ENCODE data around the gene ZNF668. TPM values are rescaled to one million over a fixed set of nuclear protein-coding genes. Genes with fewer than 3 reads are reported as not detected.

Gene ZNF668
- polyA plus RNA-seq, 2 of the 4 experiments (the other 2 are of a cell fraction) = 4.7 to 10.7 TPM

- ChIA-PET CTCF (interaction anchor here (1.4 to 6.5 kb wide), 2 partner anchors 49 to 76 kb away, joined by 3 to 49 read pairs; partner anchors contain the start of genes HSD3B7 and SETD1A), POLR2A (interaction anchor here (1.4 to 1.9 kb wide), 5 partner anchors 35 to 108 kb away, joined by 3 to 19 read pairs (median 4); partner anchors contain the start of genes ZNF646 and ZNF668)
- TF ChIP-seq MYC (IDR thresholded peaks at IDR 0.05; ENCODE audit: borderline replicate concordance, low read length) (0 out of 2 replicates have a peak, but pooled peaks have one; percentile 18), JUNB (IDR thresholded peaks at IDR 0.05) (no peak), POLR2AphosphoS2 (conservative IDR thresholded peaks at IDR 0.05; ENCODE audit: low read length) (no peak)
- Histone ChIP-seq H3K4me3 (peak overlapping the region; percentile 72), H3K9me3 (no peaks in the 10 kb centered on the region), H3K27ac (peak overlapping the region; percentile 85 to 95), H3K4me2 (peak overlapping the region; percentile 83), H3K4me1 (peaks cover 8% of the 10 kb centered on the region; the same call in 1 of the 3 replicates)
- ATAC-seq (peak; percentile 80 to 87), DNase-seq (ENCODE audit: low read depth in 1 of 2, low spot score in 1 of 2) (peak; percentile 82 to 97), FAIRE-seq (no peak)
- WGBS (ENCODE audit: missing lambda C conversion rate) = 4% methylated on average over 37 of the region's 47 CpGs
Observed at GRCh38 chr16:31033709-31034492, 40.1 kb downstream of the ZNF668 start.

GRCh38 chr16:31032736-31033708, 41.0 kb downstream of the ZNF668 start, which contains the start of gene STX4:
Gene STX4, plus strand, starts transcription at chr16:31033558. Its CDS starts 248 bp downstream, at chr16:31033806.
- ATAC-seq (peak; percentile 89 to 90), FAIRE-seq (no peak), DNase-seq (ENCODE audit: low read depth in 1 of 2, low spot score in 1 of 2) (peak; percentile 91 to 97)
- WGBS (ENCODE audit: missing lambda C conversion rate) = 8% methylated on average over 37 of the region's 75 CpGs
- H3K9me3 ChIP-seq = no peaks in the 10 kb centered on the region
- ChIA-PET CTCF (interaction anchor here (3.1 to 6.5 kb wide), 2 partner anchors 47 to 48 kb away, joined by 18 to 49 read pairs; partner anchors contain the start of gene HSD3B7), POLR2A (interaction anchor here (1.5 to 1.9 kb wide), 4 partner anchors 34 to 109 kb away, joined by 3 to 19 read pairs (median 6); partner anchors contain the start of genes ZNF646 and ZNF668)
- H3K4me2 ChIP-seq = peak within 1 kb of the TSS; percentile 83
- peaks cover 8% of the 10 kb centered on the region; the same call in 1 of the 3 replicates for H3K4me1 ChIP-seq
- peak within 1 kb of the TSS; percentile 85 to 95 for H3K27ac ChIP-seq
- peak within 1 kb of the TSS; percentile 72 for H3K4me3 ChIP-seq
- TF ChIP-seq TFCP2L1 (CRISPR knock-in tag; IDR thresholded peaks at IDR 0.05) (no peak), PHF8 (IDR thresholded peaks at IDR 0.05; ENCODE audit: borderline replicate concordance, low read depth) (peak; percentile 71), HOXB13 (CRISPR knock-in tag; IDR thresholded peaks at IDR 0.05; ENCODE audit: low read depth) (peak; percentile 52; the same call in 1 of the 2 replicates), TP53 (CRISPR knock-in tag; IDR thresholded peaks at IDR 0.05) (peak; percentile 55; the same call in 1 of the 2 replicates), HEYL (CRISPR knock-in tag; IDR thresholded peaks at IDR 0.05) (no peak; the same call in 1 of the 2 replicates), EHF (CRISPR knock-in tag; IDR thresholded peaks at IDR 0.05) (peak; percentile 78; the same call in 1 of the 2 replicates), MAZ (IDR thresholded peaks at IDR 0.05; ENCODE audit: borderline replicate concordance, low read depth, low read length) (0 out of 2 replicates have a peak, but pooled peaks have one; percentile 71), RARB (CRISPR knock-in tag; IDR thresholded peaks at IDR 0.05) (no peak), HOXB5 (CRISPR knock-in tag; IDR thresholded peaks at IDR 0.05) (peak; percentile 83), ZC3H11A (IDR thresholded peaks at IDR 0.05) (no peak), MYC (IDR thresholded peaks at IDR 0.05; ENCODE audit: borderline replicate concordance, low read length) (no peak; the same call in 1 of the 2 replicates), MAX (IDR thresholded peaks at IDR 0.05) (peak; percentile 95), SMC3 (IDR thresholded peaks at IDR 0.05) (no peak), BHLHE40 (IDR thresholded peaks at IDR 0.05; ENCODE audit: low read depth, low read length) (peak; percentile 64; the same call in 1 of the 2 replicates), HOXA7 (CRISPR knock-in tag; IDR thresholded peaks at IDR 0.05) (no peak), NR3C1 (IDR thresholded peaks at IDR 0.05) (no peak), CHD2 (IDR thresholded peaks at IDR 0.05; ENCODE audit: low read length, partially characterized antibody) (no peak), ESRRA (IDR thresholded peaks at IDR 0.05; ENCODE audit: borderline replicate concordance, low read length) (0 out of 2 replicates have a peak, but pooled peaks have one; percentile 39), USF2 (IDR thresholded peaks at IDR 0.05) (peak; percentile 99), ZNF302 (CRISPR knock-in tag; IDR thresholded peaks at IDR 0.05) (no peak), JUN (IDR thresholded peaks at IDR 0.05) (peak in 1 of 2 experiments; percentile 60; a peak in 3 of 5 replicates), CBX2 (IDR thresholded peaks at IDR 0.05; ENCODE audit: borderline replicate concordance, low read depth) (no peak), RFX5 (IDR thresholded peaks at IDR 0.05) (peak; percentile 24; the same call in 1 of the 2 replicates), E2F6 (IDR thresholded peaks at IDR 0.05; ENCODE audit: borderline replicate concordance, low read depth) (peak; percentile 93), FOSL2 (IDR thresholded peaks at IDR 0.05) (no peak), FOSL2 (CRISPR knock-in tag; IDR thresholded peaks at IDR 0.05) (peak; percentile 36; the same call in 1 of the 2 replicates), CEBPB (IDR thresholded peaks at IDR 0.05) (0 out of 4 replicates have a peak, but pooled peaks of 1 of the 2 experiments have one; percentile 6), HMGXB4 (CRISPR knock-in tag; IDR thresholded peaks at IDR 0.05; ENCODE audit: borderline replicate concordance) (no peak), FOXS1 (CRISPR knock-in tag; IDR thresholded peaks at IDR 0.05) (peak; percentile 46; the same call in 1 of the 2 replicates)
